HG02588 (cell line): ENCODE data around the gene LPP.

Source experiments
- ATAC-seq: cut with Tn5 transposase; IDR thresholded peaks from one replicate; pipeline ENCODE4 v1.9.1; 2021; ENCODE audit warnings: mild to moderate bottlenecking, moderate library complexity; ENCODE audit not compliant: unreplicated experiment

The LPP gene

GRCh38 chr3:188802645-188803044 is 648.7 kb downstream of the LPP start:
- ATAC-seq: no peak

- no peak for ATAC-seq
These were observed 653.0 kb downstream of the LPP start for GRCh38 chr3:188807006-188807405.

- ATAC-seq: no peak
These were observed 658.2 kb downstream of the LPP start for GRCh38 chr3:188812198-188812597.

GRCh38 chr3:188814581-188814980 is 660.6 kb downstream of the LPP start:
- ATAC-seq: no peak

- no peak for ATAC-seq
These were observed 663.4 kb downstream of the LPP start for GRCh38 chr3:188817103-188817934.

GRCh38 chr3:188817935-188818269 is 663.9 kb downstream of the LPP start:
- no peak for ATAC-seq

GRCh38 chr3:188818282-188818681 is 664.3 kb downstream of the LPP start:
- no peak for ATAC-seq

- no peak for ATAC-seq
These were observed 666.0 kb downstream of the LPP start for GRCh38 chr3:188819939-188820338.

- ATAC-seq: no peak
These were observed 668.0 kb downstream of the LPP start for GRCh38 chr3:188822004-188822403.

GRCh38 chr3:188822411-188822810 is 668.5 kb downstream of the LPP start:
- no peak for ATAC-seq

- ATAC-seq: no peak
These were observed 670.6 kb downstream of the LPP start for GRCh38 chr3:188824566-188824965.

- ATAC-seq: no peak
These were observed 671.9 kb downstream of the LPP start for GRCh38 chr3:188825901-188826300.

- ATAC-seq: no peak
These were observed 672.6 kb downstream of the LPP start for GRCh38 chr3:188826574-188826973.

GRCh38 chr3:188827103-188827502 is 673.1 kb downstream of the LPP start:
- ATAC-seq: no peak

- no peak for ATAC-seq
These were observed 673.6 kb downstream of the LPP start for GRCh38 chr3:188827576-188827975.

GRCh38 chr3:188829130-188829529 is 675.2 kb downstream of the LPP start:
- no peak for ATAC-seq

- no peak for ATAC-seq
These were observed 675.6 kb downstream of the LPP start for GRCh38 chr3:188829576-188829975.

- no peak for ATAC-seq
These were observed 676.9 kb downstream of the LPP start for GRCh38 chr3:188830893-188831292.

- ATAC-seq: no peak
These were observed 678.2 kb downstream of the LPP start for GRCh38 chr3:188832146-188832545.

GRCh38 chr3:188832961-188833721 is 679.2 kb downstream of the LPP start:
- ATAC-seq: no peak

GRCh38 chr3:188834349-188834748 is 680.4 kb downstream of the LPP start:
- ATAC-seq: no peak

- no peak for ATAC-seq
These were observed 685.3 kb downstream of the LPP start for GRCh38 chr3:188839187-188839695.
